HT1080 (cell line): ENCODE measurements around the gene ARCN1. TPM values are rescaled to one million over a fixed set of nuclear protein-coding genes. Genes with fewer than 3 reads are reported as not detected.
A peak's percentile ranks its signal among the peaks of the same experiment; 100 is the strongest.
"Not testable (repeated sequence)": the region's sequence is repeated elsewhere in the genome, so short reads cannot be mapped to it uniquely, and the experiment has no call there.

ENCODE experiments used
- DNase-seq: peaks from one replicate; pipeline ENCODE4 v3.0.0-alpha.2; 2015; ENCODE audit warnings: low read depth
- total RNA-seq: library from RNA; depleted of rRNA; stranded (reverse); fragments of >200 nt; shearing (Covaris generic); gene quantifications from 2 replicates; pipeline ENCODE4 v1.2.3, GENCODE V29; 2014

The ARCN1 gene
- total RNA-seq, 1 experiment from 2014 or later, result 116 TPM

- no peak for DNase-seq
Observed at GRCh38 chr11:118605116-118605867, 33.1 kb downstream of the ARCN1 start.

GRCh38 chr11:118606157-118606843 is 34.1 kb downstream of the ARCN1 start:
- no peak for DNase-seq

GRCh38 chr11:118606844-118607228 is 34.6 kb downstream of the ARCN1 start:
- DNase-seq, result no peak

- peak; percentile 76 for DNase-seq
Observed at GRCh38 chr11:118607401-118608359, 35.5 kb downstream of the ARCN1 start, which contains the start of gene PHLDB1. Gene PHLDB1 (plus strand): TSS chr11:118607615. CDS start chr11:118613837, 6,222 bp downstream.

GRCh38 chr11:118608360-118609227 is 36.4 kb downstream of the ARCN1 start:
- peak; percentile 68 for DNase-seq

- no peak for DNase-seq
Observed at GRCh38 chr11:118609380-118610224, 37.4 kb downstream of the ARCN1 start.

GRCh38 chr11:118610225-118610772 is 38.1 kb downstream of the ARCN1 start:
- DNase-seq, result no peak

GRCh38 chr11:118610773-118611432 is 38.7 kb downstream of the ARCN1 start:
- DNase-seq, result no peak

GRCh38 chr11:118611433-118611795 is 39.2 kb downstream of the ARCN1 start:
- DNase-seq, result not testable (repeated sequence)

GRCh38 chr11:118612378-118612777 is 40.2 kb downstream of the ARCN1 start:
- no peak for DNase-seq

GRCh38 chr11:118614511-118614910 is 42.3 kb downstream of the ARCN1 start:
- no peak for DNase-seq

GRCh38 chr11:118615282-118615975 is 43.2 kb downstream of the ARCN1 start:
- peak; percentile 36 for DNase-seq

- DNase-seq, result no peak
Observed at GRCh38 chr11:118615976-118616371, 43.8 kb downstream of the ARCN1 start.

GRCh38 chr11:118618115-118618990 is 46.1 kb downstream of the ARCN1 start:
- DNase-seq, result peak; percentile 33

- DNase-seq, result peak; percentile 87
Observed at GRCh38 chr11:118618991-118619375, 46.8 kb downstream of the ARCN1 start.

GRCh38 chr11:118619444-118620197 is 47.4 kb downstream of the ARCN1 start:
- peak; percentile 98 for DNase-seq
